Stimulated activated CD4-positive, alpha-beta T cell treated with anti-CD3 and anti-CD28 coated beads, Interleukin-12 subunit alpha, Interleukin-12 subunit beta, amount 100 ng/mL, for 4 hours (primary cell): ENCODE data around the gene AGXT.
A peak's percentile ranks its signal among the peaks of the same experiment; 100 is the strongest.

Experiments
- DNase-seq: peaks from one replicate; pipeline ENCODE4 v3.0.0-alpha.2; 2020

AGXT gene

GRCh38 chr2:240899468-240899865 is 30.8 kb downstream of the AGXT start:
- no peak for DNase-seq

- no peak for DNase-seq
Observed at GRCh38 chr2:240900141-240900860, 31.7 kb downstream of the AGXT start.

- no peak for DNase-seq
Observed at GRCh38 chr2:240901986-240902614, 33.5 kb downstream of the AGXT start.

GRCh38 chr2:240902615-240903041 is 34.0 kb downstream of the AGXT start:
- no peak for DNase-seq

- DNase-seq: no peak
Observed at GRCh38 chr2:240903191-240904060, 34.8 kb downstream of the AGXT start.

GRCh38 chr2:240904216-240905175 is 35.9 kb downstream of the AGXT start:
- DNase-seq: no peak

- no peak for DNase-seq
Observed at GRCh38 chr2:240905176-240905781, 36.7 kb downstream of the AGXT start.

- DNase-seq: no peak
Observed at GRCh38 chr2:240906141-240906910, 37.7 kb downstream of the AGXT start, which contains the start of gene CROCC2. Gene CROCC2, plus strand, starts transcription at chr2:240906336. Its CDS starts 178 bp downstream, at chr2:240906514.

- no peak for DNase-seq
Observed at GRCh38 chr2:240906911-240907590, 38.4 kb downstream of the AGXT start.

- no peak for DNase-seq
Observed at GRCh38 chr2:240909216-240909974, 40.8 kb downstream of the AGXT start.

GRCh38 chr2:240911641-240912265 is 43.1 kb downstream of the AGXT start:
- no peak for DNase-seq

- DNase-seq: no peak
Observed at GRCh38 chr2:240912878-240913809, 44.5 kb downstream of the AGXT start.

GRCh38 chr2:240913810-240914644 is 45.4 kb downstream of the AGXT start:
- DNase-seq: peak; percentile 62

- no peak for DNase-seq
Observed at GRCh38 chr2:240914645-240915525, 46.3 kb downstream of the AGXT start.

- no peak for DNase-seq
Observed at GRCh38 chr2:240915526-240916341, 47.1 kb downstream of the AGXT start.
